Tibial nerve (tissue), 3 donors: ENCODE data around the gene ARHGAP26.

Source experiments
- CTCF ChIP-seq, 5 experiments: fragments of 200-600 bp in 3 of 5; fragments of 450-650 bp in 2 of 5; sonication (generic) in 3 of 5; IDR thresholded peaks; one replicate each; pipeline ENCODE4 v1.5.1; 2016 to 2019; ENCODE audit warnings: antibody characterized with exemption in 5 of 5, mild to moderate bottlenecking in 3 of 5, moderate library complexity in 2 of 5
- POLR2A ChIP-seq, 2 donors: fragments of 450-650 bp; IDR thresholded peaks; one replicate each; pipeline ENCODE4 v1.6.1; 2017; ENCODE audit warnings: antibody characterized with exemption in 2 of 2, mild to moderate bottlenecking in 2 of 2, moderate library complexity in 2 of 2

DNA sequence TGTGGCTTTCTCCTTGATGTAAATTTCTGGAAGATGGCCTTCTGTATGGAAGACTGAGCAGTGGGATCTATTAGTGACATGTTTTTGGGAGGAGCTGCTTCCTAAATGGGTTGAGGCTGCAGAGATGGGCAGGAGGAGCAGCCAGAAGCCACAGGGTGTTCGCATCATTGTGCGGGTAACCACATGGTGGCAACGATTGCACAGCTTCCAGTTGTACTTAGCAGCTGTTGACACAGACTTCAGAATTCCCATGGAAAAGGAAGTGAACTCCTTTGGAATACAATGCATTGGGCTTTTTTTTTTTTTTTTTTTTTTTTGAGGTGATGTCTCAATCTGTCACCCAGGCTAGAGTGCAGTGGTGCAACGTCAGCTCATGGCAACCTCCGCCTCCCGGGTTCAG is 336.0 kb downstream of the ARHGAP26 start:
- no peak for TF ChIP-seq POLR2A (IDR thresholded peaks at IDR 0.05)
- no peak for TF ChIP-seq CTCF (IDR thresholded peaks at IDR 0.05)
